NB4 (cell line): Measurements from ENCODE around the gene COL24A1.

ENCODE experiments used
- MAX ChIP-seq: IDR thresholded peaks from 2 replicates; pipeline ENCODE4 v1.6.1; 2011; ENCODE audit warnings: low read depth, low read length
- MYC ChIP-seq: IDR thresholded peaks from 2 replicates; pipeline ENCODE4 v1.6.1; 2011; ENCODE audit warnings: low read depth, low read length
- POLR2A ChIP-seq: IDR thresholded peaks from 2 replicates; pipeline ENCODE4 v1.6.1; 2011; ENCODE audit warnings: mild to moderate bottlenecking; ENCODE audit not compliant: insufficient read length; ENCODE audit errors: extremely low read depth
- TF ChIP-seq, protein P1 (sequence below): IDR thresholded peaks from one replicate; pipeline ENCODE4 v1.5.1; 2012; ENCODE audit warnings: low read depth, low read length

DNA sequence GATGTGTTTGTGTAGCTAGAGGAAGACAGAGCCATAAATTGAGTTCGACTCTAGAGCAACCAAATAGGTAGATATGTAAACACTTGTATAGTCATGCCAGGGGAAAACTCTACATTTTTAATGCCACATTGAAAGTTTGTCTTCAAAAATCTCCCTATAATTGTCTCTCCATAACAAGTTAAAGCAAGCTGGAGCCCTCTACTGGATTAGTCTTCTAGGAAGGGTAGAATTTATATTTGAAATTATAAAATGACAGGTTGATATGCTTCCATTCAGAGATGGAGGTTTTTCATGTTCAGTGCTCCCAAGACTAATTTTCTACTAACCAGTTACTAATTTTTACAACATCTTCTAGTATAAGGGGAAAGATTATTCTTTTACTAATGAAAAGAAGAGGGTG is 13.1 kb upstream of the COL24A1 start:
- TF ChIP-seq POLR2A (no peak), MAX (no peak), MYC (no peak)
- TF ChIP-seq, protein P1, sequence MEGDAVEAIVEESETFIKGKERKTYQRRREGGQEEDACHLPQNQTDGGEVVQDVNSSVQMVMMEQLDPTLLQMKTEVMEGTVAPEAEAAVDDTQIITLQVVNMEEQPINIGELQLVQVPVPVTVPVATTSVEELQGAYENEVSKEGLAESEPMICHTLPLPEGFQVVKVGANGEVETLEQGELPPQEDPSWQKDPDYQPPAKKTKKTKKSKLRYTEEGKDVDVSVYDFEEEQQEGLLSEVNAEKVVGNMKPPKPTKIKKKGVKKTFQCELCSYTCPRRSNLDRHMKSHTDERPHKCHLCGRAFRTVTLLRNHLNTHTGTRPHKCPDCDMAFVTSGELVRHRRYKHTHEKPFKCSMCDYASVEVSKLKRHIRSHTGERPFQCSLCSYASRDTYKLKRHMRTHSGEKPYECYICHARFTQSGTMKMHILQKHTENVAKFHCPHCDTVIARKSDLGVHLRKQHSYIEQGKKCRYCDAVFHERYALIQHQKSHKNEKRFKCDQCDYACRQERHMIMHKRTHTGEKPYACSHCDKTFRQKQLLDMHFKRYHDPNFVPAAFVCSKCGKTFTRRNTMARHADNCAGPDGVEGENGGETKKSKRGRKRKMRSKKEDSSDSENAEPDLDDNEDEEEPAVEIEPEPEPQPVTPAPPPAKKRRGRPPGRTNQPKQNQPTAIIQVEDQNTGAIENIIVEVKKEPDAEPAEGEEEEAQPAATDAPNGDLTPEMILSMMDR = no peak
